Measurements from ENCODE around the gene SOWAHA.
"Not testable (repeated sequence)": the region's sequence is repeated elsewhere in the genome, so short reads cannot be mapped to it uniquely, and the experiment has no call there.

Gene SOWAHA

DNA sequence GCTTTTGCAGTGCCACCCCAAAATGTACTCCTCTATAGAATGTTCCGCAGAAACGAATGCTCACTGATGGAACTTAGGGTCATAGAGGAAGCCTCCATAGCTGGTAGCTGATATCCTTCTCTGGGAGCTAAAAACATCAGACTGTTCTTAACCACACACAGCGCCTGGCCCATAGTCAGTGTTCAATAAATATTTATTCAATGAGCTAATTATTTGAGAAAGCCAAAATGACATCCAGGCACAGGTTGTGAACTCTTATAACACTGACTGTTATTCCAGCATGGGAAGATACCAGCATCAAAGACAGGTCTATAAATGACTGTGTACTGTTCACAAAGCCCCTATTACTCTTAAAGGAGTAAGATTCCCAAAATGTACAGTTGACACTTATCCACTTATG is 40.2 kb downstream of the SOWAHA start:
- DNase-seq (ENCODE audit: low read depth), result no peak

DNA sequence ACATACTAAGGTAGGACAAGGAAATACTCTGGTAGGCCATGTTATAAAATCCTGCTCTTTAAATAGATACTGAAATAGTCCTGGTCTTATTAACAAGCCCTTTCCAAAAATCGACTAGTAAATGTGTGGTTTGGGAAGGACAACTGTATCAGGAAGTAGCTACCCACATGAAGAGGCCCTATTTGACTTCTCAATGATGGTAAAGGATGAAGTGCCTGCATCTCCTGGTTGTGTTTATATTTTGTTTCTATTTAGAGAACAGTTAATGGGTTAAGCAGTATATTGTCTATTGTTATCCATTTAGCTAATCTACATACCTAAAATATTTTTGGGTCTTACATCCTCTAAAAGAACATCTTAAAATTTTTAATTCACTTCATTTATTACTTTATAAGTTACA is 40.7 kb downstream of the SOWAHA start:
- peak; percentile 32 for DNase-seq (ENCODE audit: low read depth)

DNA sequence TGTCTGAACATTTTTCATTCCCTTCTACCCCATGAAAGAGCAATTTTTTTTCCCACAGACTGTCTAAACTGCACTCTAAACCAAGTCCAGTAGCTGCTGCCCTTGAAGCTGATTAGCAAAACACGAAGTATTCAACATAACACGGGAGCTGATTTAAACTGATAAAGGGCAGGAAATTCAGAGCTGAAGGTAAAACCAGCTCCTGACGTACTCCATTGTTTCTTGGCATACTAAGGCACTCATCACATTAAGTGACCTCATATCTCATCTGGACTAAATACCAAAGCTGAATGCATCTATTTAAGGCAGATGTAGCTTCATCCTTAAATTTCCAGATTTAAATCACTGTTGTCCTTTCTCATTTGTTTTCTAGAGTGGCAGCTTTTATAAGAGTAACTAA is 41.2 kb downstream of the SOWAHA start:
- peak; percentile 44 for DNase-seq (ENCODE audit: low read depth)

- not testable (repeated sequence) for DNase-seq (ENCODE audit: low read depth)
Observed at GRCh38 chr5:132854992-132855391, 41.9 kb downstream of the SOWAHA start.

GRCh38 chr5:132856011-132856410 is 42.9 kb downstream of the SOWAHA start:
- no peak for DNase-seq (ENCODE audit: low read depth)

DNA sequence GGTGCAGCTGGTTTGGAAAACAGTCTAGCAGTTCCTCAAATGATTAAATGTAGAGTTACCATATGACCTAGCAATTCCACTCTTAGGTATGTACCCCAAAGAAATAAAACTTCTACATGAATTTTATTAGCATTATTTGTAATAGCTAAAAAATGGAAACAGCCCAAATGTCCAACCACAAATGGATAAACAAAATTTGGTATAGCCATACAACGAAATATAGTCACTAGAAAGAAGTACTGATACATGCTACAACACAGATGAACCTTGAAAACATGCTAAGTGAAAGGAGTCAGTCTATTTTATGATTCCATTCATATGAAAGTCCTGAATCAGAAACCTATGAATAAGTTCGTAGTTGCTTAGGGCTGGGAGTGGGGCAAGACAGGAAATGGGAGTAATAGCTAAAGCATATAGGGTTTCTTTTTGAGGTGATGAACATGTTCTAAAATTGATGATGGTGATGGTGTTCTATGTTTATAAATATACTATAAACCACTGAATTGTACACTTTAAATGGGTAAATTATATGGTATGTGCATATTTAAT is 46.9 kb downstream of the SOWAHA start:
- no peak for DNase-seq (ENCODE audit: low read depth)

DNA sequence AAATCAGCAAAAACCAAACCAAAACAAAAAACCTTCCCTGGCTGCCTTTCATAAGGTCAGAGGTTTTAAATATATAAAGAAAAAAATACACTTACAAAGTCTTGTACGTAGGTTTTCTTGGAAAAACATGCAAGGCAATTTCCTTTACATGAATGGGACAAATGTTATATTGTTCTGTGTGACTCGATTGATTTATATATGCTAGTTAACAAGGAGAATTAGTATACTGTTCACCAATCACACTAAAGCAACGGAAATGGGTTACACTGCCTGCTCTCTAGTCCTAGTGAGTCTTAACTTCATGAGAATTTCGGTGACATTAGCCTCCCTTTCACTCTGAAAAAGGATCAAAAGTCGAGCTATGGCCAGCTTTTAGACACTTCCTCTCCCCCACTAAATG is 47.6 kb downstream of the SOWAHA start:
- no peak for DNase-seq (ENCODE audit: low read depth)

DNA sequence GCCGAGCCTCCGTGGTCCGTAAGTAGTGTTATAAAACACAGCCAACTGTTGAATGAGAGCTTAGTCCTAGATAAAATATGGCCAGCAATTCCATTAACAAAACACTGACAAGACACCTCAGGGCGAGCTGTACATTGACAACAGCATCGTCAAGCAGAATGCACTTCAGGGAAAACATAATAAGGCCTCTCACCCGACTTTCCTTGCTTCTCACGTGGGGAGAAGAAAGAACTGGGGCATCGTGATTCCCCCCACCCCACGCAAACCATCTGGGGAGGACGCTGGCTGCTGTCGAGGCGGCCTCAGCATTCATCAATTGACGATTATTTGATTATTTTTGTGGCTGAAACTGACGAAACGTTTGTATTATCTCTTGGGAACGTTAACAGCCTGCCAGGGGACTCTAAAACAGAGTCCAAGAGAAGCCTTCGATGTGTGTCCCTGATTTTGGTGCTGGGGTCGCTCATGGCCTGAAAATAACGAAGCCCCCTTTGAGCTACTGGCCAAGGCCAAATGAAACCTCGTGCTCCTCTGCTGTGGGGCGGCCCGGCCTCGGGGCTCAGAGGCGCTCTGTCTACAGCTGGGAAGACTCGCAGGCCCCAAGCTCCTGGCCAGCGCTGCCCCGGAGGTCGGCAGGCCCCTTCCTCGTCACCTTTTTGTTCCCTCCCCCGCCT is 52.7 kb downstream of the SOWAHA start:
- DNase-seq (ENCODE audit: low read depth), result no peak
